Breast epithelium (tissue), 4 donors: Measurements from ENCODE around the gene PCDH9. TPM values are rescaled to one million over a fixed set of nuclear protein-coding genes. Genes with fewer than 3 reads are reported as not detected.

Experiments used
- DNase-seq, 2 donors: peaks; one replicate each; pipeline ENCODE4 v3.0.0-alpha.2; 2019; ENCODE audit warnings: low spot score in 2 of 2
- H3K27ac ChIP-seq, 2 donors: fragments of 200-600 bp; sonication (generic) in 1 of 2; one replicate each; pipeline ENCODE4 v1.5.1; 2016 to 2019; ENCODE audit warnings: mild to moderate bottlenecking in 1 of 2
- H3K27me3 ChIP-seq, 2 donors: fragments of 200-600 bp; sonication (generic) in 1 of 2; one replicate each; pipeline versions ENCODE4 v1.5.1 to v1.6.0; 2017 to 2019; ENCODE audit warnings: control low read depth in 1 of 2, mild to moderate bottlenecking in 1 of 2
- H3K36me3 ChIP-seq: fragments of 200-600 bp; one replicate; pipeline ENCODE4 v1.5.1; 2019
- H3K4me1 ChIP-seq, 2 donors: fragments of 200-600 bp; sonication (generic); one replicate each; pipeline ENCODE4 v1.5.1; 2016 to 2019; ENCODE audit warnings: control low read depth in 1 of 2
- H3K4me3 ChIP-seq, 3 donors: fragments of 200-600 bp; sonication (generic); 1 replicate in 2 of 3; 2 replicates in 1 of 3; pipeline ENCODE4 v1.5.1; 2016 to 2019; ENCODE audit warnings: mild to moderate bottlenecking in 3 of 3, moderate library complexity in 2 of 3
- H3K9me3 ChIP-seq, 2 donors: fragments of 200-600 bp; sonication (generic) in 1 of 2; one replicate each; pipeline ENCODE4 v1.5.1; 2016 to 2019; ENCODE audit warnings: control low read depth in 1 of 2
- POLR2A ChIP-seq: fragments of 450-650 bp; IDR thresholded peaks from one replicate; pipeline ENCODE4 v1.6.1; 2016; ENCODE audit warnings: antibody characterized with exemption, mild to moderate bottlenecking, moderate library complexity
- POLR2AphosphoS5 ChIP-seq, 3 donors: sonication (generic); formaldehyde crosslinking; IDR thresholded peaks; one replicate each; pipeline ENCODE4 v1.6.1; 2017; ENCODE audit warnings: antibody characterized with exemption in 3 of 3
- intact Hi-C: fragments of 100-400 bp; cut with DNase I; formaldehyde crosslinking; loops from one replicate; pipeline ENCODE4 v1.15.1; 2023; ENCODE audit warnings: low total_unique reads
- total RNA-seq, 3 donors: library from RNA; depleted of rRNA; stranded (reverse); fragments of >200 nt; gene quantifications; one replicate each; pipeline ENCODE4 v1.1.0, GENCODE V29; 2016
- TF ChIP-seq, protein P1 (sequence below), 3 donors: fragments of 450-650 bp; IDR thresholded peaks; one replicate each; pipeline ENCODE4 v1.5.1; 2016 to 2017; ENCODE audit warnings: antibody characterized with exemption in 3 of 3, mild to moderate bottlenecking in 3 of 3, moderate library complexity in 3 of 3

PCDH9 gene
- total RNA-seq, 3 donors from 2014 or later = 0.98 to 26.7 (median 3.7) TPM

DNA sequence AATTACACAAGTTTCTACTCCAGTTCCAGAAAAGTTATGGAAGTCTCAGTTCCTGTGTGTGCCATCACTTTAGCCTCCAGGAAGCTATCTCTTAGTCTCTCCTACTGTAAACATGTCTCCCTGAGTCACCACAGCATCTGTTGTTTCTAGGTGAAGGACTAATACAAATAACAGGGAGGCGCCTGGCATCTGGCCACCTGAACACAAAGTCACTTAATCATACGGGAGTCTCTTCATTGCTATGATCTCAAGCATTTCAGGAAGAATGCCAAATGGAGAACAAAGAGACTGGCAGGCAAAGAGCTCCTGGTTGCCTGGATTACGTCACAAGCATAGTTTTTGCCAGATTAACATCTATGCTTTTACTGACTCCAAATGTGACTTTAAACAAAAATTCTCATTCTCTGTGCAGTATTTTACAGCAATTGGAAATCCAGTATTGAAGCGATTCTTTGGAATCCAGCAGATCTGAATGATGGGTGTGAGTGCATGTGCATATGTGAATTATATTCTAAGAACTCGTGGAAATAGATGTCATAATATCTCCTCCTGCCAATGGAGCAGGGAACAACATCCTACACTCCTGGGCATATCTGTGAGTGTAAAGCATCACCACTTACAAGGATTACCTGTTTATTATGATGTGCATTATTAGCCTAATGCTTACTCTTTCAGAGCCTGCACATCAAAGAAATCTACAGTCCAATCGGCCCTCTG lies 572.8 kb downstream of the PCDH9 start:
- DNase-seq = peak; percentile 80 to 90
- no peak for TF ChIP-seq POLR2A
- no peak for TF ChIP-seq POLR2AphosphoS5 (IDR thresholded peaks at IDR 0.05)
- TF ChIP-seq, protein P1, sequence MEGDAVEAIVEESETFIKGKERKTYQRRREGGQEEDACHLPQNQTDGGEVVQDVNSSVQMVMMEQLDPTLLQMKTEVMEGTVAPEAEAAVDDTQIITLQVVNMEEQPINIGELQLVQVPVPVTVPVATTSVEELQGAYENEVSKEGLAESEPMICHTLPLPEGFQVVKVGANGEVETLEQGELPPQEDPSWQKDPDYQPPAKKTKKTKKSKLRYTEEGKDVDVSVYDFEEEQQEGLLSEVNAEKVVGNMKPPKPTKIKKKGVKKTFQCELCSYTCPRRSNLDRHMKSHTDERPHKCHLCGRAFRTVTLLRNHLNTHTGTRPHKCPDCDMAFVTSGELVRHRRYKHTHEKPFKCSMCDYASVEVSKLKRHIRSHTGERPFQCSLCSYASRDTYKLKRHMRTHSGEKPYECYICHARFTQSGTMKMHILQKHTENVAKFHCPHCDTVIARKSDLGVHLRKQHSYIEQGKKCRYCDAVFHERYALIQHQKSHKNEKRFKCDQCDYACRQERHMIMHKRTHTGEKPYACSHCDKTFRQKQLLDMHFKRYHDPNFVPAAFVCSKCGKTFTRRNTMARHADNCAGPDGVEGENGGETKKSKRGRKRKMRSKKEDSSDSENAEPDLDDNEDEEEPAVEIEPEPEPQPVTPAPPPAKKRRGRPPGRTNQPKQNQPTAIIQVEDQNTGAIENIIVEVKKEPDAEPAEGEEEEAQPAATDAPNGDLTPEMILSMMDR (IDR thresholded peaks at IDR 0.05) = no peak
- intact Hi-C loops = no loop called here
- Histone ChIP-seq H3K27ac (peak overlapping the region; percentile 23 to 48), H3K9me3 (no peaks in the 10 kb centered on the region), H3K4me3 (no peak overlapping the region), H3K27me3 (no peaks in the 10 kb centered on the region), H3K4me1 (no peaks in the 10 kb centered on the region), H3K36me3 (no peaks in the 10 kb centered on the region)

DNA sequence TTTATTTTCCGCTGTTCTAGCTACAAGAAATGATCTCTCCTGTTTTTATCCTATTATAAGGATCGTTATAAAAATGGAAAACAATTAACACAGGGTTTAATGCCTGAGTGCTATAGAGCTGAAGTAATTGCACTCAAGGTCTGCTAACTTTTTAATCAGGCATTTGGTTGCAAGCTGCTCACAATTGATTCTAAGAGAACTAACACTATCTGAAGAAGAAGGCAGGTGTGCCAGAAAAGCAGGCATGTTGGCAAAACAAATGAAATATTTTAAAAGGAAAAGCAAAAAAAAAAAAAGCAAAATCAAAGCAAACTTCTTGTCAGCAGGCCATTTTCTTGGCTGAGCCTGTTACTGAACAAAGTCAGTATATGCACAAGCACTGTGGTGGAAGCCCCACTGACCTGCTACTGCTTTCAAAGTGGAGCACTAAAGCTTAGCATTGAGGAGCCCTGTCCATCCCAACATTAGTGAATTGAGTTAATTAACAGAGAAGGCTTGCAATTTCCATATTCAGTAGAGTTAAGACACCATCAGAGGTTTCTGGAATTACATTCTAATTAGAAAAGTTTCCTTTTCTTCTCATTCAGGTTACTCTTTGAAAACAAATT lies 574.2 kb downstream of the PCDH9 start:
- intact Hi-C loops = no loop called here
- Histone ChIP-seq H3K4me3 (no peak overlapping the region), H3K27me3 (no peaks in the 10 kb centered on the region), H3K9me3 (no peaks in the 10 kb centered on the region), H3K4me1 (no peaks in the 10 kb centered on the region), H3K36me3 (no peaks in the 10 kb centered on the region), H3K27ac (no peak overlapping the region)
- no peak for DNase-seq
- TF ChIP-seq, protein P1 (IDR thresholded peaks at IDR 0.05) = no peak
- TF ChIP-seq POLR2A = no peak
- TF ChIP-seq POLR2AphosphoS5 (IDR thresholded peaks at IDR 0.05) = no peak

DNA sequence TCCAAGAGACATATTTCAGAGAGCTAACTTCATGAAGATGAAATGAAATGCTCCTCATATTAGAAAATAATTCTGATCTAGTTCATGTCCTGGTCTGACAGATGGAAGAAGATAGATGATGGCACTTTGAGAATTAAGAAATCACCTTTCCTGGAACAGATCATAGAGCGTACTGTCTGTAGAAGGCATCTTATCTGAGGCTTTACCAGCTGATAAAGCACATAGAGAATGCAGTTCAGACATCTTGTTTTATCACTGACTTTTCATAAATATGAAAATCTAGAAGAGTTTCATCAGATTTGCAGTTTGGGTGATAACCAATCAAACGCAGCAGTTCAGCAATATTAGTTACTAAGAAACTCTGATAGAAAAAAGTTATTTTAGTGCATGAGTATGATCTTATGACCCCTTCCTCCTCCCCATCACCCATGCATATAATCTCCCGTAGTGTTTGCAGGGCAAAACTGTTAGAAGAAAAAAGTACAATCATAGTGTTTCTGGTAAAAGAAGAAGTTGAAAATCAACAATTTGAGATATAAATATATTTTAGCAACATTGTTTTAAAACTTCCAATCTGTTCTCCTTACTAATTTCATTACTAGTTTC lies 585.2 kb downstream of the PCDH9 start:
- no peaks in the 10 kb centered on the region for H3K9me3 ChIP-seq
- H3K27me3 ChIP-seq = no peaks in the 10 kb centered on the region
- DNase-seq = no peak
- TF ChIP-seq, protein P1 (IDR thresholded peaks at IDR 0.05) = no peak
- no peak for TF ChIP-seq POLR2A
- no peak for TF ChIP-seq POLR2AphosphoS5 (IDR thresholded peaks at IDR 0.05)
- H3K36me3 ChIP-seq = no peaks in the 10 kb centered on the region
- intact Hi-C loops = no loop called here
- H3K4me3 ChIP-seq = no peak overlapping the region
- no peaks in the 10 kb centered on the region for H3K4me1 ChIP-seq
- no peak overlapping the region for H3K27ac ChIP-seq

DNA sequence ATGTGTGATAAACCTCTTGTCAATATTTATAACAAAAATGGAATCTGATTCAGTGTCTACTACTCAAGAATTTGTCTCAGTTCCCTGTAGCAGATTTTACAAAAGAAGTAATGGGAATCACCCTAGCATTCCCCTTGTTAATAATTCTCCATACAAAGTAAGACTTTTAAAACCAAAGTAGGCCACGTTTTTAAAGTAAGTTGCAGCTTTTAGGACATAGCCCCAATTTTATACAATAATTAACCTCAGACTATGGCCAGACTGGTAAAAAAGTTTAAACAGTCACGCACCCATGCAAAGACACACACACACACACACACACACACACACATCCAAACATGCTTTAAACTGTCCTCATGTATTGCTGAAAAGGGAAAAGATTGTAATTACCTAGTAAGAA lies 589.9 kb downstream of the PCDH9 start:
- H3K4me1 ChIP-seq = no peaks in the 10 kb centered on the region
- no peak overlapping the region for H3K4me3 ChIP-seq
- H3K27me3 ChIP-seq = no peaks in the 10 kb centered on the region
- intact Hi-C loops = no loop called here
- H3K36me3 ChIP-seq = no peaks in the 10 kb centered on the region
- DNase-seq = no peak
- H3K9me3 ChIP-seq = no peaks in the 10 kb centered on the region
- H3K27ac ChIP-seq = no peak overlapping the region
- no peak for TF ChIP-seq POLR2AphosphoS5 (IDR thresholded peaks at IDR 0.05)
- TF ChIP-seq, protein P1 (IDR thresholded peaks at IDR 0.05) = no peak
- no peak for TF ChIP-seq POLR2A

DNA sequence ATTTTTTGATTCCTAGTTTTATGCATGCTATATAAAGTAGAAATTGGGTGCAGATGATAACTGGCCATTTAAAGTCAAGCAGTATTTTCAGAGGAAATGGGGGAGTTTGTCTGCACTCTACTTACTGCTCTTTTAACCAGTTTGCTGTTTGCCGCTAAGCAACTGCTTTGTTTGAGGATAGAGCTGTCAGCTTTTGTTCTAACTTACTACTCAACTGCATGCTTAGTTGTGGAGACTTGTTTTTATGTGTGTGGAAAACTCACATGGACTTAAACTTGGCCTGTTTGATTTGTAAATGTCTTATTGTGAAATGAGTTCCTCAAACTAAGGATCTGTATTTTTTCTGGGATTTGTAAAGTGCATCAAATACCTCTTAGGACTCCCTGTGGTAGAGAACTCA lies 591.1 kb downstream of the PCDH9 start:
- Histone ChIP-seq H3K36me3 (no peaks in the 10 kb centered on the region), H3K9me3 (no peaks in the 10 kb centered on the region), H3K27ac (no peak overlapping the region), H3K4me3 (no peak overlapping the region), H3K4me1 (no peaks in the 10 kb centered on the region), H3K27me3 (no peaks in the 10 kb centered on the region)
- DNase-seq = no peak
- intact Hi-C loops = no loop called here
- TF ChIP-seq, protein P1 (IDR thresholded peaks at IDR 0.05) = no peak
- TF ChIP-seq POLR2AphosphoS5 (IDR thresholded peaks at IDR 0.05) = no peak
- no peak for TF ChIP-seq POLR2A
